HG02588 (cell line): ENCODE measurements around the gene FILIP1.

Experiments used
- ATAC-seq: cut with Tn5 transposase; IDR thresholded peaks from one replicate; pipeline ENCODE4 v1.9.1; 2021; ENCODE audit warnings: mild to moderate bottlenecking, moderate library complexity; ENCODE audit not compliant: unreplicated experiment

FILIP1 gene

DNA sequence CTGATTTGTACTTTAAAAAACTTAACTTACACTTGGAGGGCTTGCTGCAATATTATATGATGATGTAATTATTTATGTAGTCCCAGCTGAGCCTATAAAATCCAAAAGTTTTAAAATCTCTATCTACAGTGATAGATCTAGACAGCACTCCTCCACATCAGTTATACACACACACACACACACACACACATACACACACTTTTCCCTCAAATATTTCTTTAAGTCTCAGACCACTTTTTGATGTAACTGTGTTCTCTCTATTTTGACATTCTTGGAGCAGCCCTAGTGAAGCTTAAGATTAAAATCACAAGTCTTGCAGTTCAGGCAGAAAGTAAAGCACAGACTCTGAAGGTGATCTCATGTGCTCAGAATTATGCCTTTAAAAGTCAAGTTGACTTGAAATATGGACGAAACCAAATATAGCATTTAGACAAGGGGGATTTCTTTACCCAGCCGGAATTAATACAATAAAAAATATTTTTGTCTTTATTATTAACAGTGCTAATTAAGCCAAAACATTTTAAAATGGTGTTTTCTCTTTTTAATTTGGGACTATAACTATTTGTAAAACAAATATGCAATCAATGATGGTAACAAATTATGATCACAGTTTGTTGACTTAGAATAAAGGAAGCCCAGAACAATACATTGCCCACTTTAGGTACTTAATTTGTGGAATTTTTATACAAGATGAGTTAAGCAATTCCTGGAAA lies 145.5 kb downstream of the FILIP1 start:
- no peak for ATAC-seq

DNA sequence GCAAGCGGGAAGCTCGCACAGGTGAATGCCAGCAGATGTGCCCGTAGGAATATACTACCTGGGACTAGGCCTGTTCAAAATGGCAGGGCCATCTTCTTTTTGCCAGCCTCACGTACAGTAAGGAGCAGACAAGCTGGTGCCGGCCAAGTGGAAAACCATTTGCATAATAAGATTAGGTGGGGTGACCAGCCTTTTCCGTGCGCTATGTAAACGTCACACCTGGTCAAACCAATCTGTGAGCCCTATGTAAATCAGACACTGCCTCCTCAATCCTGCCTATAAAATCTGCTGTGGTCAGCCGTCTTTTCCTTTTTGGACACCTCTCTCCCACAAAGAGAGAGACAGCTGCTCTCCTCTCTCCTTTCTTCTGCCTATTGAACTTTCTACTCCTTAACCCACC lies 148.2 kb downstream of the FILIP1 start:
- ATAC-seq = no peak

DNA sequence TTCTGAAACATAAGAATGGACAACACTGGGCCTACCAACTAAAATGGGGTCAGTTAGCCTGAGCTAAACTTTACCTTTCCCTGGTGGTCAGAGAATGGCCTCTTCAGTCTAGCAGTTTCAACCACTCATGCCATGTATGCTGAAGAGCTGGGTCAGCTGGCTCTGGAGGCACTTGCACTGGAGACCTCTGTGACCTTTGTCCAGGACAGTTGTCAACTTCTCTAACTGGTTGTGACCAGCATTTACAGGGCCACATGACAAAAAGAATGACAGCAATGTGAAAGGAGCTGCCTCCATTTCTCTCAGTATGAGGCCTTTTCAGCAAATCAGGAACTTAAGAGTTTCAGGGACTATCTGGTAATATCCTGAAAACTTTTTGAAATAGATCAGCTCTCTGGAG lies 149.1 kb downstream of the FILIP1 start:
- ATAC-seq = no peak

DNA sequence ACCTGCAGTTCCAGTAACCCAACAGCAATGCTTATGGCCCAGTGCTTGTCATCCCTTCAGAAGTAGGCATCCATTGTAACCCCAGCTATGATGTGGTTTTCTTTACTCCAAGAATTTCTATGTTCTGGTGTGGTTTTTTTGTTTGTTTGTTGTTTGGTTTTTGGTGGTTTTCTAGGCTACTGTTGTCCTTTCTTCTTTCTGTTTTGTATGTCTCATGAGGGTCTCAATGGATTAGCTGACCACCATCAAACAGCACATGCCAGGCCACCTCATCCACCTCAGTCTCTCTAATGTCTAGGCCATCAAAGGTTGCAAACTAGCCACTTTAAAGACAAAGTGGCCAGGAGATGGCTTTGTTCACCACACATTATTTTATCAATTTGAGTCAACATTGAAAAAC lies 149.6 kb downstream of the FILIP1 start:
- no peak for ATAC-seq

DNA sequence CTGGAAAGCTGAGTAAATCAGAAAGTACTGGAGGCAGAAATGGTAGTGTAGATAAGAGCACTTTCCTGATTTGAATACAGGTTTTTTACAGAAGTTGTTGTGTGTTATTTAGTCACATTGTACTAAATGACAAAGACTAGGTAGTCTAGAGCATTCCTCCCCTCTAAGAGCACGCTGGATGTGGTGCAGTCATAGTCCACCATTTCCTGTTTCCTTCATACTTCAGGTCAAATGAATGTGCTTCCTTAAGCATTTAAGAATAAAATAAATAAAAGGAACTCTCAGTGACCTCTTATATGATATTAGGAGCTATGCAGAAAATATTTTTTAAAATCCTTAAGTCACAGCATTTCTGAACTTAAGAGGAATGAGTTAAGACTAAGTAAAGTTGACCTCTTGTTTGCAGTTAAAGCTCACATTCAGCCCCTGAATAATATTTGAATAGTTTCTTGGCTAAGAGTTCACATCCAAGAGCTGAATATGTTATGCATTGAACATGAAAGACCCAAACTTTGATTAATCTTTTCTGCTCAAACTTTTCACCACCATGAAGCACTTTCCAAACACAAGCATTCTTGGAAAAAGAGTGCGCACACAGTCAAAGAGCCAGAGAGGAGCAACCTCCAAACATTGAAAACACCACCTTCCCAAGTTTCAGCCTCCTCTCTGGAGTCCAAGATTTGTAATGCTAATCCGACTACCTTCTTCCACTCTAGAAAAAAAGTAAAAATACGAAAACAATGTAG lies 155.6 kb downstream of the FILIP1 start:
- ATAC-seq = no peak

DNA sequence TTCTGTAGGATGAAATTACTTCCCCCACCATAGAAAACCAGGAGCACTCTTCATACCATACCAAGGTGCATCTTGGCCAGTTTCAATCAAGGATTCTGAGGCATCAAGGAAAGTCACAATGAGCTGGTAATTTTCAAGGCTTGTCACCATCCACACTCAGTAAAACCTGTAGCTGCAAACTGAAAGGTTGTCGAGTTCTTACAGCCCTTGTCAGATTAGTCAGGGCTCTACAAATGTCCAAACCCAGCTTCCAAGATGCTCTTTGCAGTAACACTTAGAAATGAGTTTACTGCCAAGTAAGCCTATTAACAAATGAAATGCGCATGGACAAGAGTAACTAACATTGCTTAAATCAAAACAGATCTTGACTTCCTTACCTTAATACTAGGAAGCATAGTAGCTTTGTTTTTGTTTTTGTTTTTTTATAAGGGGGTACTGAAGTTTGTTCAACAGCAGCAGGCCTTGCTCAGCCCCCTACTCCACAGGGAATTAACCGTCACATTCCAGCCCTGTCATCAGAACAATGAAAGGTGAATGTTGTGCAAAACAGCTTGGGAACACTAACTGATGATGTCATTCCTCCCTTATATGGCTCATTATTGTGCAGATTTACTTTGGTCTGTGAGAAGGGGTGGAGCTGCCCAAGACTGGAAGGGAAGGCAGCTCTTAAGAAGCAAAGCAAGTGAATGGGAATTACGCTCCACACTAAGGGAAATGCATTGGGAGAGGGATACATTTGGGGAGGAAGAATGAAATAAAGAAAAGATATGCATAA lies 159.1 kb downstream of the FILIP1 start:
- ATAC-seq = no peak

DNA sequence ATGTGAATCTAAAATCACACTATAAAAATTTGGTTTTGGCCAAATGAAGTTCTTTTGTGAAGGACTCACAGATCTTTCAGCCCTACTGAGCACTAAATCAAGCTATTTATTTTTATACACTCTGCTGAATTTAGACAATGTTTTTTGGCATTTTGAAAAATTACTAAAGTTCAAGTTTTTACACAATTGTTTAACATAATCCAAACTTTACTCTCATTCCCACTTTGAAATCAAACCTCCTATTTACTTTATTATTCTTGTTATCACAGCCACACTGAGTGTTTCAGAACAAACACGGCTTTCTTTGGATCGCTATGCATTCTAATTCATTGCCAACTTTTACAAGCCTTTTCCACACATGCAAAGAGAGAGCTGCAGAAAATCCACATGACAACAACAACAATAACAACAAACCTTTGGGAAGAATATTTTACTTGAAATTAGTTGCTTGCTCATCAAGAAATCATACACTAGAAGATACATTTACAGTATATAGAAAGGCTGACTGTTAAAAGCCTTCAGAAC lies 159.9 kb downstream of the FILIP1 start:
- no peak for ATAC-seq

DNA sequence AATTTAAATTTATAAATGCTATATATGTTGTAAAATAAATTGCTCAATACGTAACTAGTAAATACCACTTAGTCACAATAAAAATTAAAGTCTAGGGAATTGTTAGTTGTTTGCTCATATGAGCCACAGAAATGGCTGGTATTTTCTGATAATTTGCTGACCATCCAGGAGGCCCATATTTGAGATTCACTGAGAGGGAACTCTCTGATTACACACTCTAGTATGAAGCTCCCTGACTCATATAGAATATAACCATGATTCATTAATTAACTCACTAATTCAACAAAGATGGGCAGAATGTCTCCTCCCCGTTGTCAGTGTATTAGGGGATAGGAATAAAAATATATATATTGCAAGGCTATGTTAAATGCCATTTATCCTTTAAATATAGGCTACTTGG lies 162.4 kb downstream of the FILIP1 start:
- no peak for ATAC-seq

DNA sequence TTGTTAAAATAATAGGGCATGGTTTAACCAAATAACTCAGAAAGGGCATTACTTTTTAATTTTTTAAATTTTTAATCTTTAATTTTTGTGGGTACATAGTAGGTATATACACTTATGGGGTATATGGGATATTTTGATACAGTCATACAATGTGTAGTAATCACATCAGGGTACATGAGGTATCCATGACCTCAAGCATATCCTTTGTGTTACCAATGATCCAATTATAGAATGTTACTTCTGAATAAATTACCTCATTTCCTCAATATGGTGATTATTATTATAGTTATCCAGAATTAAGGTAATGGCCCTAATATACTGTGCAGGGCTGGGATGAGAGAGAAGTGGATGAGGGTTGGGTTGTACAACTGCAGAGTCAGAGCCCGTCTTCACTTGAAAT lies 163.9 kb downstream of the FILIP1 start:
- no peak for ATAC-seq

DNA sequence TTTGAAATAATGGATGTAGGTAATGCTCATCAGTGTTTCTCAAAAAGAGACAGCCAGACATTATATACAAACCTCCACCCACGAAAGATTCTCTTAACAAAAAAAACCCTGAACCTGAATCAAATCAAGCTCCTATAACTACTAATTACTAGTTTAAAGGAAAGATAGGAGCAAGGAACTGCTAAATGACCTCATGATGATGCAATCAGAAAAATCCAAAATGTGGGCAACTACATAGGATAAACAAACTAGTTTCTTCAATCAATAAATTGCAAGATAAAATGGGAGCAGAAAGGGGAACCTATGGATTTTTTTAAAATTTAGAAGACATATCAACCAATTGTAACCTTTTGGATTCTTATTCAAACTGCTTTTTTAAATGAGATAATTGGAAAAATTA lies 165.8 kb downstream of the FILIP1 start:
- ATAC-seq = no peak

DNA sequence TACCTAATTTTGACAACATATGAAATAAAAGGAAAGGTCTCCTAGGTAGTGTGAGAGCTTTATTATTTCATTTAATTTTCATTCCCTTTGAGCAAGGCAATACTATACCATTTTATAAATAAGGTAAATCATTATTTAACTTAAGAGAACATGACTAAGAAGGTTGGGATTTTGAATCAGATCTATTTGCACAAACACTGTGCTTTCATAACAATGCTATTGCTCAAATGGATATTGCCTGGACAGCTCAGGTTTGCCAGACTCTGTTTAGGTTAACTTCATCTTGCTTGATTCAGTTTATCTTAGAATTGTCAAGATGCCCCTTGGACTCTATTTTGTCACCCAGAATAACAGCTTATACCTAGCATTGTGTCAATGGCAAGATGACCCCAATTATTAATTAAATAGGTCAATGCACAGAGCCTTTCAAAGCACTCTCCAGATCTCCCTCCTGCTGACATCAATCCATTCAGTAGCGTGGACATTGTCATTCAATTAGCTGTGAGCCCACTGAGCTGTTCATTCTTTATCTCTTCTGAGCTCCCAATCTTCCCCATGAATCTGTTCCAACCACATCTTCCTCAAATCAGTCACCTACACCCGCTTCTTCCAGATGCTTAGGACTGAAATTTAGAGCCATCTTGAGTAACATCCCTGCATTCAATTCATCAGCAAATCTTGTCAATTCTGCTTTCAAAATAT lies 166.9 kb downstream of the FILIP1 start:
- ATAC-seq = no peak

DNA sequence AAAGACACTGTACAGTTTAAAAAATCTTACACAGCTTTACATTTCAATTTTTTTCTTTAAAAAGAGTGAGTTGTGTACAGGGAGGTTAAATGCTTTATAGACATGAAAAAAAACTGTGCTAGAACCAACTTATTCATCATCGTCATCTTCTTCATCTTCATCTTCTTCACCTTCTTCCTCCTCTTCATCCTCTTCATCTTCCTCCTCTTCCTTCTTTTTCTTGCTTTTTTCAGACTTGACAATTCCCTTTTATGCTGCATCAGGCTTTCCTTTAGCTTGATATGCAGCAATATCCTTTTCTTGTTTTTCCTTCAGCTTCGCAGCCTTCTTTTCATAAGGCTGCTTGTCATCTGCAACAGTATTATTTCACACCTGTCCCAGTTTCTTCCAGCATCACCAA lies 174.7 kb downstream of the FILIP1 start:
- no peak for ATAC-seq

DNA sequence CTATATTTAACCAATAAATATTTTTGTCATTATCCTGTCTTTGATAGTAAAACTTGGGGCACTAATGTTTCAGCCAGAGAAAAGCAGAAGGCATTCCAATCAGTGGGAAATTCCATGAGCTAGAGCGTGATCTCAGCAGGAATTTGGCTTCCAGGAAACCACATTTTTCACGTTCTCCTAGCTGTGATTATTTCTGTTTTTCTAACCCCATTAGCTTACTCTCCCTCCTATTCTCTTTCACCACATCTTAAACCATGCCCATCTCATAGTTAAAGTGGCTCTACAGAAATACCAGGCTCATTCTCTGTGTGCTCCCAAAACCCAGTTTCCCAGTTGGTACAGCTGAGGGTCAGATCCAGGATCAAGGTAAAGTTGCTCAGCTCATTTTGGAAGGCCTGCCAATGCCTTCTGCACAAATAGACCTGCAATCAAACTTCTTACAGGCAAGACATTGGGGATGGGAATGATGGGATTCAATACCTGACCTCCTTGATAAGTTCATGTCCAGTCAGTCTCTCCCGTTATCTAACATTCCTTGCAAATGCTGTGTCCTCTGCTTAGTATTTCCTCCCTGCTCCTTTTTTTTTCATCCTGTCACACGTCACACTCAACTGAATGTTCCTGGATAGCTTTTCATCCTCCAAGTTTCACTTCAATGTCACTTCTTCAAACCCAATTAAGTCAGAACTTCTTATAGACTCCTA lies 175.9 kb downstream of the FILIP1 start:
- ATAC-seq = no peak

DNA sequence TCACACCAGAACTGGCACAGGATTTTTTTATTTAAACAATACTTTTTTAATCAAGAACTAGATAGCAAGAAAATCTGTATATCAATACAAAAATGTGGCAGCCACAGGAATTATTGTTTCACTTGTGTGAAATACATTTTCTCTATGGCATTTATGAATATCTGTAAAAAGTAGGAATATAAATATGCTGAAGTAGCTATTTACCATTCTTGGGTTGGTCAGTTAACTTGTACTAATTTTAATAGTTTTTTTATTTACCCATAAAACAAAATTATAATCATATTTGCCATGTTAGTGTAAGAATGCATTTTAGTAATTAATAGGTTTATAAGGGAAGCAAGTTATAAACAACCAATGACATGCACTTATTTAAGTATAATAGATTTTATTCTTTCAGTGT lies 177.6 kb downstream of the FILIP1 start:
- no peak for ATAC-seq

DNA sequence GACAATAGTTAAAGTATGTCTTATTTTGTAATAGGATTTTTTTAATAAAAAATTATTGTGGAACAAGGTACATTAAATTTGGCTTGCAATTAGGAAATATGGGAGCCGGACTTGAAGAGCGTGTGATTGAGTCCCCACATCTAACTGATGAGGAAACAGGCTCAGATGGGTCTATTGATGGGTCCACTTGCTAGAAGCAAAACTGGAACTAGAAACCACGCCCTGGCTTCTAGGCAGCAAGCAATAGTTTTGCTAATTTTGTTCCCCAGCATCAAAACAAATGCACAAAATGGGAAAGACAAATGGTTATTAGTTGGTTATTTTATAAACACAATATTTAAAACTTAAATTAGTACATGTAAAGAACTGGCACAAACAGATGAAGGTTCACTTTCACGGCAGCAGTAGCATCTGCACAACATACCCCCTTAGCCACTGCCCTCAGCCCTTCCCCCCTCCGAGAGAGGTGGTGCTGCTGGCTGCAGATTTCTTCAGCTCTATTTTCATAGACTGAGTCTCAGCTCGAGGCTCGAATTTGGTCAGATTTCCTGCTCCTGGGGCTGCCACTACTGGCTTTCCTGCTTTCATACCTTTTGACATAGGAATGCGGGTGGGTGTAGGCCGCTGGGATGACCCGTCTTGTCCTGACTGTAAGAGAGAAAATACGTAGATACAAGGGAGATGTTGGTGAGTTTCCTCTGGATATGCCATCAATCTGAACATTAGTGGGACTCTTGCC lies 185.2 kb downstream of the FILIP1 start:
- no peak for ATAC-seq

DNA sequence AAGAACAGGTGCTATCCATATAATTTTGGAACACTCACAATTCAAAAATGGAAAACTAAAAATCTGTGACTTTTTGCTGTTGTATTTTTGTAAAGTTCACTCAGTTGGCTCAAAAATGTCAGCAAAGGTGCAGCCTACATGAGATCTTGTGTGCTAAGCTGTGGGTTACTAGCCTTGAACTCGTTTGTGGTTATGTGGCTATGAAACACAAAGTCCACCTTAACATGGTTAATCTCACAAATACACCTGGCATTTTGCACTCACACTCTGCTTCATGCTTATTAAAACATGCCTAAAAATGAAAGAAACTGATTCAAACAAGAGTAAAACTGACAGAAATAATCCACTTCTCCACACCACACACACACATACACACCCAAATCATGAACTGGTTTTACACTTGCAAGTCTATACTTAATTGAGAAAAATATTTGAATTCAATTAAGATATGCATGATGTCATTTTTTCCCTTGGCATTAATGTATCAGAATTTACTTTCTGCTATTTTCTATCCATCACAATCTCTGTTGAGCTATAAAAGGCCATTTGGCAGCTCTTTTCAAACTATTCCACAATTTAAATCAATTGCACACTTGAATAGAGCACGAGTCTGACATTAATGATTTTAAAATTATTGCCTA lies 186.1 kb downstream of the FILIP1 start:
- ATAC-seq = no peak

DNA sequence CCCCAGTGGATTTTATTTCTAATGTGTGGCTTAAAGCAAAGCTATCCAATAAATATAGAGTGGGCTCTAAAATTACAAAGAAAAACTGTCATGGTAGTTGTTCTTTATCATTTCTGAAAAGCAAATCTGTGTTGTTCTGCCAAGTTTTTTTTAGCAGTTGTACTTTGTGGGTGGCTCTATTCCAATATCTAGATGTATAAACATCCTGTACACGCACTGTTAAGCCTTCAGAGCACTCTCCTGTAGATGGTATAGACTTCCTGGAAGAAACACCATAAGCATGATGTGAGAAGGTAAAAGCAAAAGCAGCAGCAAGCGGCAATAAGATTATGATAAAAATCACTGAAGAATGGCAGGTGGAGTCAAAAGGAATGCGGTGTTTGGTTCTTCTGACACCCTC lies 187.5 kb downstream of the FILIP1 start:
- ATAC-seq = no peak

DNA sequence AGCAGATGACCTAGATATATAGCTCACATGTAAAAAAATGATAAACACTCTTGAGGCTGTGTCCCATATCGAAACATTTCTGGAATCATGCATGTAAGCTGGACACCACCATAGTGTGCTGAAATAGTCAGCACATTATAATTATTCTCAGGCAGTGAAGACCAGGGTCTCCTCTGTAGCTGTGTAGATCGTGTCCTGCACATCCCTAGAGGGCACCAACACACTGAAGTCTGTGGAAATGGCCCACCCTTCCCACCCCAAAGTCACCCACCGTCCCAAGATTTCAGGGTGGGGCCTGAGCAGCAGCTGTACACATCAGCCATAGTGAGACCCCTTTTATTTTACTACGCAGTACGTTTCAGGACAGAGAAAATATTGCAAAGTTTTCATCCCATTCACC lies 188.0 kb downstream of the FILIP1 start:
- ATAC-seq = no peak

DNA sequence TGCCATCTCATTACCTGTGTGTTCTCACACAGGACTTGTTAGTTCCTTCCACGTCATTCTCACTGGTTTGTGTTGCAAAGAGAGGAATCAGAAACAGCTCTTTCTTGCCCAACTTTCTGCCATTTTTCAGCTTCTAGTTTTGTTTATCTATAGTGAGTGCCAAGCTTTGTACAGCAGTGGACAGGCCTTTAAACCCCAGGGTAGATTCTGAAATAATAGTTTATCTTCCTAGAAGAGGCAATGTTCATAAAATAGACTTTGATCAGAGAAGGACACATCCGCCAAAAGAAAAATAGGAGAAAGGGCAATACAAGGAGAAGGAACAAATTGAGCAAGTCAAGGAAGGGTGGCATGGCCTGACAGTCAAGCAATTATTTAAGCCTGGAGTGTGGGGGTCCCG lies 191.3 kb downstream of the FILIP1 start:
- no peak for ATAC-seq
